H9 (cell line): ENCODE data around the gene LRP10. TPM values are rescaled to one million over a fixed set of nuclear protein-coding genes. Genes with fewer than 3 reads are reported as not detected.

Source experiments
- DNase-seq: peaks from one replicate; pipeline ENCODE4 v3.0.0-alpha.2; 2017
- H2AFZ ChIP-seq: one replicate; pipeline ENCODE4 v1.6.1; 2013; ENCODE audit warnings: mild to moderate bottlenecking, low read length, control low read depth, moderate library complexity
- H2AK5ac ChIP-seq: 2 replicates; pipeline ENCODE4 v1.6.1; 2013; ENCODE audit warnings: low read length, control low read depth, mixed read lengths; ENCODE audit not compliant: insufficient read length
- H2BK120ac ChIP-seq: one replicate; pipeline ENCODE4 v1.6.1; 2013; ENCODE audit warnings: low read depth, mild to moderate bottlenecking, low read length, control low read depth, inconsistent platforms; ENCODE audit not compliant: poor library complexity, severe bottlenecking
- H2BK12ac ChIP-seq: 2 replicates; pipeline ENCODE4 v1.6.1; 2013; ENCODE audit warnings: low read length, control low read depth, mixed read lengths, low read depth; ENCODE audit not compliant: insufficient read length
- H2BK15ac ChIP-seq: 2 replicates; pipeline ENCODE4 v1.6.1; 2013; ENCODE audit warnings: low read depth, low read length, control low read depth
- H2BK20ac ChIP-seq: one replicate; pipeline ENCODE4 v1.6.1; 2013; ENCODE audit warnings: low read depth, mild to moderate bottlenecking, low read length, control low read depth, inconsistent platforms; ENCODE audit not compliant: poor library complexity, severe bottlenecking
- H2BK5ac ChIP-seq: 2 replicates; pipeline ENCODE4 v1.6.1; 2013; ENCODE audit warnings: low read length, control low read depth, mixed read lengths; ENCODE audit not compliant: insufficient read length
- H3K14ac ChIP-seq: 2 replicates; pipeline ENCODE4 v1.6.1; 2013; ENCODE audit warnings: low read length, control low read depth; ENCODE audit not compliant: insufficient read depth
- H3K18ac ChIP-seq: 2 replicates; pipeline ENCODE4 v1.6.1; 2013; ENCODE audit warnings: low read depth, mild to moderate bottlenecking, mixed read lengths, low read length, control low read depth; ENCODE audit not compliant: insufficient read length
- H3K23ac ChIP-seq: 2 replicates; pipeline ENCODE4 v1.6.1; 2013; ENCODE audit warnings: low read length, control low read depth, mixed read lengths, low read depth; ENCODE audit not compliant: insufficient read length
- H3K23me2 ChIP-seq: 2 replicates; pipeline ENCODE4 v1.6.1; 2013; ENCODE audit warnings: low read depth, mild to moderate bottlenecking, mixed read lengths, low read length, control low read depth; ENCODE audit not compliant: insufficient read length, poor library complexity, severe bottlenecking
- H3K27ac ChIP-seq: 2 replicates; pipeline ENCODE4 v1.5.1; 2013; ENCODE audit warnings: low read length, control low read depth, mixed read lengths, low read depth; ENCODE audit not compliant: insufficient read length
- H3K27me3 ChIP-seq: 2 replicates; pipeline ENCODE4 v1.6.1; 2013; ENCODE audit warnings: low read length, control low read depth, inconsistent platforms; ENCODE audit not compliant: insufficient read depth
- H3K4ac ChIP-seq: 2 replicates; pipeline ENCODE4 v1.6.1; 2013; ENCODE audit warnings: low read depth, mild to moderate bottlenecking, control low read depth, inconsistent platforms, low read length, moderate library complexity
- H3K4me1 ChIP-seq: 2 replicates; pipeline ENCODE4 v1.6.1; 2013; ENCODE audit warnings: low read length, control low read depth, inconsistent platforms; ENCODE audit not compliant: insufficient read depth
- H3K4me2 ChIP-seq: 2 replicates; pipeline ENCODE4 v1.6.1; 2013; ENCODE audit warnings: low read length, control low read depth, mixed read lengths; ENCODE audit not compliant: insufficient read length, insufficient read depth
- H3K56ac ChIP-seq: 2 replicates; pipeline ENCODE4 v1.6.1; 2013; ENCODE audit warnings: low read depth, mild to moderate bottlenecking, mixed read lengths, low read length, control low read depth; ENCODE audit not compliant: insufficient read length
- H3K79me1 ChIP-seq: 2 replicates; pipeline ENCODE4 v1.6.1; 2013; ENCODE audit warnings: low read depth, mild to moderate bottlenecking, moderate library complexity, low read length, control low read depth, inconsistent platforms; ENCODE audit not compliant: insufficient read depth, poor library complexity, severe bottlenecking
- H3K79me2 ChIP-seq: 2 replicates; pipeline ENCODE4 v1.6.1; 2013; ENCODE audit warnings: low read length, control low read depth, inconsistent platforms; ENCODE audit not compliant: insufficient read depth
- H3K9ac ChIP-seq: 2 replicates; pipeline ENCODE4 v1.6.1; 2013; ENCODE audit warnings: low read length, control low read depth, mixed read lengths; ENCODE audit not compliant: insufficient read length; ENCODE audit errors: extremely low read depth
- H3K9me3 ChIP-seq: one replicate; pipeline ENCODE4 v1.6.1; 2013; ENCODE audit warnings: low read depth, low read length, inconsistent platforms; ENCODE audit not compliant: control insufficient read depth
- H3T11ph ChIP-seq: one replicate; pipeline ENCODE4 v1.6.1; 2013; ENCODE audit warnings: mild to moderate bottlenecking, low read length, control low read depth, inconsistent platforms
- H4K20me1 ChIP-seq: one replicate; pipeline ENCODE4 v1.6.1; 2013; ENCODE audit not compliant: control insufficient read depth, insufficient read length, insufficient read depth
- H4K5ac ChIP-seq: 2 replicates; pipeline ENCODE4 v1.6.1; 2013; ENCODE audit warnings: low read depth, mild to moderate bottlenecking, mixed read lengths, low read length, control low read depth; ENCODE audit not compliant: insufficient read length
- H4K8ac ChIP-seq: replicated peaks from 2 replicates; pipeline ENCODE4 v1.6.1; 2013; ENCODE audit warnings: low read length, control low read depth, mixed read lengths, low read depth; ENCODE audit not compliant: insufficient read length
- H4K91ac ChIP-seq: 2 replicates; pipeline ENCODE4 v1.6.1; 2013; ENCODE audit warnings: low read depth, mild to moderate bottlenecking, moderate library complexity, mixed read lengths, low read length, control low read depth; ENCODE audit not compliant: insufficient read length
- H3K27ac Mint-ChIP-seq, 3 experiments: 2 replicates in 2 of 3; 3 replicates in 1 of 3; pipeline ENCODE4 v1.8.0; 2020 to 2021; ENCODE audit warnings: mixed read lengths in 3 of 3, mild to moderate bottlenecking in 1 of 3, moderate library complexity in 1 of 3
- H3K27me3 Mint-ChIP-seq: 2 replicates; pipeline ENCODE4 v1.8.0; 2021; ENCODE audit warnings: low read depth, mild to moderate bottlenecking, moderate library complexity, mixed read lengths
- H3K36me3 Mint-ChIP-seq, 3 experiments: 2 replicates in 2 of 3; 3 replicates in 1 of 3; pipeline ENCODE4 v1.8.0; 2020 to 2021; ENCODE audit warnings: low read depth in 3 of 3, mixed read lengths in 3 of 3; ENCODE audit not compliant: insufficient read depth in 1 of 3
- H3K4me1 Mint-ChIP-seq, 2 experiments: 2 replicates each; pipeline ENCODE4 v1.8.0; 2020; ENCODE audit warnings: mixed read lengths in 2 of 2
- H3K4me3 Mint-ChIP-seq, 2 experiments: 2 replicates in 1 of 2; 3 replicates in 1 of 2; pipeline ENCODE4 v1.8.0; 2020 to 2021; ENCODE audit warnings: mild to moderate bottlenecking in 2 of 2, mixed read lengths in 2 of 2, moderate library complexity in 1 of 2
- H3K9me3 Mint-ChIP-seq, 2 experiments: 2 replicates in 1 of 2; 3 replicates in 1 of 2; pipeline ENCODE4 v1.8.0; 2020; ENCODE audit warnings: mild to moderate bottlenecking in 2 of 2, mixed read lengths in 2 of 2, moderate library complexity in 1 of 2
- WGBS: extraction: QIAGEN DNeasy Blood & Tissue Kit; methylation state at CpG from one replicate; pipeline ENCODE4 v1.1.7; 2013; ENCODE audit warnings: missing lambda C conversion rate, low lambda C conversion rate, mixed read lengths; ENCODE audit not compliant: insufficient read length; ENCODE audit errors: extremely low coverage; 5-methylcytosine and 5-hydroxymethylcytosine counted together
- total RNA-seq: library from RNA; stranded (reverse); gene quantifications from 2 replicates; pipeline ENCODE4 v1.2.1, GENCODE V29; 2021
- TF ChIP-seq, protein P1 (sequence below): fragments of 200-600 bp; sonication (generic); conservative IDR thresholded peaks from 3 replicates; pipeline ENCODE4 v1.8.0; 2021; ENCODE audit warnings: antibody characterized with exemption, mild to moderate bottlenecking

Gene LRP10
- total RNA-seq, 1 experiment from 2014 or later: 13.3 TPM

DNA sequence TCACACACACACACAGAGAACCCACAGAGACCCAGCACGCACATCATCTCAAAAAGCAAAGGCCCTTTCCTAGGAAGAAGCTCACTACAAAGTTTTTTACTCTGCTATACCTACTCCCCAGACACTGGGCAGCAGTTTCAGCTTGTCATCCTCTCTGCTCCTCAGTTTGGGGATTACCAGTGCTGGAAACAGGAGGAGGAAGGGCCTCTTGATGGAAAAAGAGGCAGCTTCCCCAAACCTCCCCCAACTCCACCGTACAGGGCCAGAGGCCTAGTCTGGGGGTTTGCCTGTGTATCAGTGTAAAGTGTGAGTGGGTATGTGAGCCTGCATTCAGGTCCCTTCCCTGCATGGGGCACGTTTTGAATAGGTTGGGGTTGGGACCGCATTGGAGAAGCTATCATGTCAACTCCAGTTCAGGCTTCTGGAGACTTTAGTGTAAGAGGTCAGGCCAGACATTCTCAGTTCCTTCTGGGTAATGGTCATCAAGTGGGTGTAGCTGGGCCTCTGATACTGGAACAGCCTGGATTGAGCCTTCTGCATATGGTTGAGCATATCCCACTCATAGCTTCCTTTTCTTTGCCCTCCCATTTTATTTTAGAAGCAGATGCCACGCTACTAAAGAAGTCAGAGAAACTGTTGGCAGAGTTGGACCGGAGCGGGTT is 12.7 kb downstream of the LRP10 start:
- Mint-ChIP-seq H3K4me3 (peak overlapping the region in 1 of 2 experiments; percentile 72; a peak in 3 of 5 replicates), H3K9me3 (no peaks in the 10 kb centered on the region; a peak in 1 of 5 replicates), H3K36me3 (peaks cover 0 to 11% (median 6%) of the 10 kb centered on the region in 3 experiments; a peak in 3 of 7 replicates), H3K27ac (peak overlapping the region in 2 of 3 experiments; percentile 1 to 18; a peak in 2 of 7 replicates), H3K27me3 (peaks cover 35% of the 10 kb centered on the region), H3K4me1 (peaks cover 35 to 42% of the 10 kb centered on the region in 2 experiments)
- peaks cover 3% of the 10 kb centered on the region; the same call in 1 of the 2 replicates for H3K27me3 ChIP-seq
- H4K8ac ChIP-seq: no peak overlapping the region
- no peak overlapping the region for H2AK5ac ChIP-seq
- H3K4me1 ChIP-seq: no peaks in the 10 kb centered on the region; the same call in 1 of the 2 replicates
- peak overlapping the region; percentile 75 for H3K4me2 ChIP-seq
- no peak overlapping the region for H3K27ac ChIP-seq
- H3K56ac ChIP-seq: no peak overlapping the region
- no peak overlapping the region for H3T11ph ChIP-seq
- H3K14ac ChIP-seq: no peak overlapping the region
- no peak overlapping the region for H4K5ac ChIP-seq
- H3K23me2 ChIP-seq: peaks cover 13% of the 10 kb centered on the region
- no CpG with 5 or more reads among the region's 7 CpGs for WGBS
- H4K91ac ChIP-seq: no peak overlapping the region
- TF ChIP-seq, protein P1, sequence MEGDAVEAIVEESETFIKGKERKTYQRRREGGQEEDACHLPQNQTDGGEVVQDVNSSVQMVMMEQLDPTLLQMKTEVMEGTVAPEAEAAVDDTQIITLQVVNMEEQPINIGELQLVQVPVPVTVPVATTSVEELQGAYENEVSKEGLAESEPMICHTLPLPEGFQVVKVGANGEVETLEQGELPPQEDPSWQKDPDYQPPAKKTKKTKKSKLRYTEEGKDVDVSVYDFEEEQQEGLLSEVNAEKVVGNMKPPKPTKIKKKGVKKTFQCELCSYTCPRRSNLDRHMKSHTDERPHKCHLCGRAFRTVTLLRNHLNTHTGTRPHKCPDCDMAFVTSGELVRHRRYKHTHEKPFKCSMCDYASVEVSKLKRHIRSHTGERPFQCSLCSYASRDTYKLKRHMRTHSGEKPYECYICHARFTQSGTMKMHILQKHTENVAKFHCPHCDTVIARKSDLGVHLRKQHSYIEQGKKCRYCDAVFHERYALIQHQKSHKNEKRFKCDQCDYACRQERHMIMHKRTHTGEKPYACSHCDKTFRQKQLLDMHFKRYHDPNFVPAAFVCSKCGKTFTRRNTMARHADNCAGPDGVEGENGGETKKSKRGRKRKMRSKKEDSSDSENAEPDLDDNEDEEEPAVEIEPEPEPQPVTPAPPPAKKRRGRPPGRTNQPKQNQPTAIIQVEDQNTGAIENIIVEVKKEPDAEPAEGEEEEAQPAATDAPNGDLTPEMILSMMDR: no peak
- H3K9ac ChIP-seq: no peak overlapping the region
- no peaks in the 10 kb centered on the region for H3K79me2 ChIP-seq
- H3K18ac ChIP-seq: no peak overlapping the region
- H3K23ac ChIP-seq: no peak overlapping the region
- H2BK120ac ChIP-seq: no peak overlapping the region
- H2AFZ ChIP-seq: no peak overlapping the region
- H3K9me3 ChIP-seq: no peaks in the 10 kb centered on the region
- H4K20me1 ChIP-seq: no peaks in the 10 kb centered on the region
- H3K4ac ChIP-seq: no peak overlapping the region
- no peak overlapping the region for H2BK12ac ChIP-seq
- DNase-seq: no peak
- H2BK15ac ChIP-seq: no peak overlapping the region
- no peaks in the 10 kb centered on the region for H3K79me1 ChIP-seq
- H2BK20ac ChIP-seq: no peak overlapping the region
- no peak overlapping the region for H2BK5ac ChIP-seq
